ENCODE results near the gene BICRA.

GRCh38 chr19:47661611-47662010 is 52.7 kb downstream of the BICRA start:
- no peak for TF ChIP-seq EZH2phosphoT487 (conservative IDR thresholded peaks at IDR 0.05; ENCODE audit: low read length)
- no peak for TF ChIP-seq CTCF (IDR thresholded peaks at IDR 0.05; ENCODE audit: insufficient read depth, low read length, poor library complexity, severe bottlenecking)
